GM23338 (cell line): ENCODE data around the gene RHOXF2. TPM values are rescaled to one million over a fixed set of nuclear protein-coding genes. Genes with fewer than 3 reads are reported as not detected.

Source experiments
- ATAC-seq: fragments of 200-7000 bp; cut with Tn5 transposase; 3 replicates; pipeline ENCODE4 v1.9.1; 2020
- DNase-seq: peaks from one replicate; pipeline ENCODE4 v3.0.0-alpha.2; 2015; ENCODE audit warnings: low spot score
- H2AFZ ChIP-seq: fragments of 200-600 bp; sonication (generic); 2 replicates; pipeline ENCODE4 v1.8.0; 2016; ENCODE audit warnings: antibody characterized with exemption, mild to moderate bottlenecking, moderate library complexity
- H3F3A ChIP-seq: fragments of 200-600 bp; sonication (generic); replicated peaks from 2 replicates; pipeline ENCODE4 v1.8.0; 2017; ENCODE audit warnings: antibody characterized with exemption, mixed run types, low read depth
- H3K27ac ChIP-seq: fragments of 200-600 bp; sonication (generic); 2 replicates; pipeline ENCODE4 v1.6.1; 2016; ENCODE audit warnings: low read depth
- H3K27me3 ChIP-seq: fragments of 200-600 bp; sonication (generic); 2 replicates; pipeline ENCODE4 v1.8.0; 2016; ENCODE audit warnings: mild to moderate bottlenecking, mixed run types, moderate library complexity; ENCODE audit not compliant: insufficient read depth
- H3K36me3 ChIP-seq: fragments of 200-600 bp; sonication (generic); 2 replicates; pipeline ENCODE4 v1.8.0; 2016; ENCODE audit warnings: mild to moderate bottlenecking; ENCODE audit not compliant: insufficient read depth
- H3K4me1 ChIP-seq: fragments of 200-600 bp; sonication (generic); 2 replicates; pipeline ENCODE4 v1.8.0; 2016; ENCODE audit warnings: mild to moderate bottlenecking, moderate library complexity; ENCODE audit not compliant: insufficient read depth
- H3K4me2 ChIP-seq: fragments of 200-600 bp; sonication (generic); 2 replicates; pipeline ENCODE4 v1.7.1; 2017; ENCODE audit warnings: mixed run types
- H3K4me3 ChIP-seq: fragments of 200-600 bp; sonication (generic); 2 replicates; pipeline ENCODE4 v1.6.1; 2016; ENCODE audit warnings: mixed run types
- H3K79me2 ChIP-seq: fragments of 200-600 bp; sonication (generic); replicated peaks from 2 replicates; pipeline ENCODE4 v1.8.0; 2017; ENCODE audit warnings: mild to moderate bottlenecking; ENCODE audit not compliant: insufficient read depth
- H3K9me2 ChIP-seq: fragments of 200-600 bp; sonication (generic); 2 replicates; pipeline ENCODE4 v1.8.0; 2017; ENCODE audit not compliant: insufficient read depth
- H4K20me1 ChIP-seq: fragments of 200-600 bp; sonication (generic); replicated peaks from 2 replicates; pipeline ENCODE4 v1.8.0; 2017; ENCODE audit warnings: mild to moderate bottlenecking; ENCODE audit not compliant: insufficient read depth
- H3K27ac Mint-ChIP-seq: 2 replicates; pipeline ENCODE4 v1.8.0; 2020; ENCODE audit warnings: inconsistent platforms, mild to moderate bottlenecking, moderate library complexity, mixed read lengths
- H3K27me3 Mint-ChIP-seq: 3 replicates; pipeline ENCODE4 v1.8.0; 2022; ENCODE audit warnings: low read depth, mild to moderate bottlenecking, moderate library complexity, mixed read lengths, inconsistent platforms; ENCODE audit not compliant: insufficient read depth, poor library complexity
- H3K36me3 Mint-ChIP-seq: 3 replicates; pipeline ENCODE4 v1.8.0; 2021; ENCODE audit warnings: low read depth, mild to moderate bottlenecking, inconsistent platforms, moderate library complexity, mixed read lengths
- H3K4me1 Mint-ChIP-seq: 3 replicates; pipeline ENCODE4 v1.8.0; 2020; ENCODE audit warnings: mild to moderate bottlenecking, inconsistent platforms, mixed read lengths
- H3K4me3 Mint-ChIP-seq: 3 replicates; pipeline ENCODE4 v1.8.0; 2021; ENCODE audit warnings: moderate library complexity, mild to moderate bottlenecking, inconsistent platforms, mixed read lengths
- H3K9me3 Mint-ChIP-seq: 3 replicates; pipeline ENCODE4 v1.8.0; 2020; ENCODE audit warnings: moderate library complexity, mild to moderate bottlenecking, inconsistent platforms, mixed read lengths
- CREB1 ChIP-seq: fragments of 250-450 bp; sonication (Bioruptor Pico); IDR thresholded peaks from 2 replicates; pipeline ENCODE4 v1.5.0; 2020; ENCODE audit warnings: low read depth, mild to moderate bottlenecking, moderate library complexity
- EZH2 ChIP-seq: fragments of 200-600 bp; sonication (generic); IDR thresholded peaks from one replicate; pipeline ENCODE4 v1.8.0; 2017; ENCODE audit warnings: antibody characterized with exemption, mild to moderate bottlenecking, low read depth; ENCODE audit not compliant: unreplicated experiment
- EZH2phosphoT487 ChIP-seq: fragments of 200-600 bp; sonication (generic); IDR thresholded peaks from one replicate; pipeline ENCODE4 v1.8.1; 2018; ENCODE audit warnings: antibody characterized with exemption; ENCODE audit not compliant: unreplicated experiment
- JUNB ChIP-seq: IDR thresholded peaks from one replicate; pipeline ENCODE4 v1.6.1; 2016; ENCODE audit warnings: antibody characterized with exemption; ENCODE audit not compliant: unreplicated experiment
- NANOG ChIP-seq: IDR thresholded peaks from 2 replicates; pipeline ENCODE4 v1.6.1; 2016; ENCODE audit warnings: antibody characterized with exemption, borderline replicate concordance
- POLR2AphosphoS5 ChIP-seq: IDR thresholded peaks from 2 replicates; pipeline ENCODE4 v1.6.1; 2016; ENCODE audit warnings: antibody characterized with exemption, low read depth
- STAT1 ChIP-seq: IDR thresholded peaks from one replicate; pipeline ENCODE4 v1.6.1; 2016; ENCODE audit warnings: antibody characterized with exemption; ENCODE audit not compliant: unreplicated experiment
- ZNF114 ChIP-seq: fragments of 250-450 bp; sonication (Bioruptor Pico); IDR thresholded peaks from 2 replicates; pipeline ENCODE4 v1.5.0; 2020; ENCODE audit warnings: mild to moderate bottlenecking, moderate library complexity
- ZNF331 ChIP-seq: fragments of 250-450 bp; sonication (Bioruptor Pico); IDR thresholded peaks from 2 replicates; pipeline ENCODE4 v1.5.0; 2020; ENCODE audit warnings: low read depth, mild to moderate bottlenecking, moderate library complexity
- polyA plus RNA-seq: library from polyadenylated mRNA; unstranded; fragments of >200 nt; fragmentation: Nextera tagmentation; extraction: Ambion mirVana; gene quantifications from 2 replicates; pipeline ENCODE4 v1.2.1, GENCODE V29; 2016
- total RNA-seq: library from RNA; depleted of rRNA; stranded (reverse); fragments of >200 nt; shearing (Covaris generic); gene quantifications from 2 replicates; pipeline ENCODE4 v1.2.3, GENCODE V29; 2014
- TF ChIP-seq, protein P1 (sequence below), 2 experiments: fragments of 200-600 bp in 1 of 2; sonication (generic) in 1 of 2; conservative IDR thresholded peaks; 2 replicates each; pipeline versions ENCODE4 v1.5.1 to v1.6.1; 2016 to 2017; ENCODE audit warnings: antibody characterized with exemption in 2 of 2, low read depth in 2 of 2, mild to moderate bottlenecking in 2 of 2, moderate library complexity in 1 of 2
- TF ChIP-seq, protein P2 (sequence below): IDR thresholded peaks from 2 replicates; pipeline ENCODE4 v1.6.1; 2016; ENCODE audit warnings: antibody characterized with exemption
- TF ChIP-seq, protein P3 (sequence below): fragments of 250-450 bp; sonication (Bioruptor Pico); IDR thresholded peaks from 2 replicates; pipeline ENCODE4 v1.5.0; 2020; ENCODE audit warnings: mild to moderate bottlenecking, moderate library complexity
- TF ChIP-seq, protein P4 (sequence below): IDR thresholded peaks from one replicate; pipeline ENCODE4 v1.6.1; 2018; ENCODE audit warnings: antibody characterized with exemption; ENCODE audit not compliant: unreplicated experiment

The RHOXF2 gene
- total and polyA plus RNA-seq, 2 experiments from 2014 or later = 0.27 TPM; not detected in 1

DNA sequence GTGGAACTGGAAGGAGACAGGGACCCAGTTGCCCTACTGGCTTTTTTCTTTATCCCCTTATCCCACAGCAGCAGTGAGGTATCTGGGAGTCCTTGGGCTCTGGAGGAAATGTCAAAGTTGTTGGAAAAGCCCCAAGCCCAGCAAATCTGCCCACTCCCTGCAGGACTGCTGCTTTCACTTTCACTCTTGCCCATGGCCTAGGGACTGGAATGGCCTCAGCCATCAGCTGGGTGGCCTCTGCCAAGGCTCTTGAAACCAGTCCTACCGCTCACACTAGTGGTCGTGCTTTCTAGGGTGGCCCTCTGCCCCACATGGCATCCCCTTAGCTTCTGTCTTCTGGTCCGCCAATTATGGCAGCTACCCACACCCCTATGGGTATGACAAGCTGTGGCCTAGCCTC, 33.0 kb upstream of the RHOXF2 start:
- TF ChIP-seq, protein P1, sequence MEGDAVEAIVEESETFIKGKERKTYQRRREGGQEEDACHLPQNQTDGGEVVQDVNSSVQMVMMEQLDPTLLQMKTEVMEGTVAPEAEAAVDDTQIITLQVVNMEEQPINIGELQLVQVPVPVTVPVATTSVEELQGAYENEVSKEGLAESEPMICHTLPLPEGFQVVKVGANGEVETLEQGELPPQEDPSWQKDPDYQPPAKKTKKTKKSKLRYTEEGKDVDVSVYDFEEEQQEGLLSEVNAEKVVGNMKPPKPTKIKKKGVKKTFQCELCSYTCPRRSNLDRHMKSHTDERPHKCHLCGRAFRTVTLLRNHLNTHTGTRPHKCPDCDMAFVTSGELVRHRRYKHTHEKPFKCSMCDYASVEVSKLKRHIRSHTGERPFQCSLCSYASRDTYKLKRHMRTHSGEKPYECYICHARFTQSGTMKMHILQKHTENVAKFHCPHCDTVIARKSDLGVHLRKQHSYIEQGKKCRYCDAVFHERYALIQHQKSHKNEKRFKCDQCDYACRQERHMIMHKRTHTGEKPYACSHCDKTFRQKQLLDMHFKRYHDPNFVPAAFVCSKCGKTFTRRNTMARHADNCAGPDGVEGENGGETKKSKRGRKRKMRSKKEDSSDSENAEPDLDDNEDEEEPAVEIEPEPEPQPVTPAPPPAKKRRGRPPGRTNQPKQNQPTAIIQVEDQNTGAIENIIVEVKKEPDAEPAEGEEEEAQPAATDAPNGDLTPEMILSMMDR (conservative IDR thresholded peaks at IDR 0.05; ENCODE audit: low read depth in 2 of 2) = no peak
- no peak for TF ChIP-seq ZNF114 (CRISPR knock-in tag)
- TF ChIP-seq EZH2phosphoT487 = no peak
- TF ChIP-seq NANOG = no peak
- TF ChIP-seq, protein P2, sequence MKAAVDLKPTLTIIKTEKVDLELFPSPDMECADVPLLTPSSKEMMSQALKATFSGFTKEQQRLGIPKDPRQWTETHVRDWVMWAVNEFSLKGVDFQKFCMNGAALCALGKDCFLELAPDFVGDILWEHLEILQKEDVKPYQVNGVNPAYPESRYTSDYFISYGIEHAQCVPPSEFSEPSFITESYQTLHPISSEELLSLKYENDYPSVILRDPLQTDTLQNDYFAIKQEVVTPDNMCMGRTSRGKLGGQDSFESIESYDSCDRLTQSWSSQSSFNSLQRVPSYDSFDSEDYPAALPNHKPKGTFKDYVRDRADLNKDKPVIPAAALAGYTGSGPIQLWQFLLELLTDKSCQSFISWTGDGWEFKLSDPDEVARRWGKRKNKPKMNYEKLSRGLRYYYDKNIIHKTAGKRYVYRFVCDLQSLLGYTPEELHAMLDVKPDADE = no peak
- no peak for TF ChIP-seq STAT1
- no peak for TF ChIP-seq EZH2
- no peak for TF ChIP-seq ZNF331 (CRISPR knock-in tag)
- no peak for TF ChIP-seq POLR2AphosphoS5
- no peak for TF ChIP-seq CREB1 (CRISPR knock-in tag)
- TF ChIP-seq, protein P3, sequence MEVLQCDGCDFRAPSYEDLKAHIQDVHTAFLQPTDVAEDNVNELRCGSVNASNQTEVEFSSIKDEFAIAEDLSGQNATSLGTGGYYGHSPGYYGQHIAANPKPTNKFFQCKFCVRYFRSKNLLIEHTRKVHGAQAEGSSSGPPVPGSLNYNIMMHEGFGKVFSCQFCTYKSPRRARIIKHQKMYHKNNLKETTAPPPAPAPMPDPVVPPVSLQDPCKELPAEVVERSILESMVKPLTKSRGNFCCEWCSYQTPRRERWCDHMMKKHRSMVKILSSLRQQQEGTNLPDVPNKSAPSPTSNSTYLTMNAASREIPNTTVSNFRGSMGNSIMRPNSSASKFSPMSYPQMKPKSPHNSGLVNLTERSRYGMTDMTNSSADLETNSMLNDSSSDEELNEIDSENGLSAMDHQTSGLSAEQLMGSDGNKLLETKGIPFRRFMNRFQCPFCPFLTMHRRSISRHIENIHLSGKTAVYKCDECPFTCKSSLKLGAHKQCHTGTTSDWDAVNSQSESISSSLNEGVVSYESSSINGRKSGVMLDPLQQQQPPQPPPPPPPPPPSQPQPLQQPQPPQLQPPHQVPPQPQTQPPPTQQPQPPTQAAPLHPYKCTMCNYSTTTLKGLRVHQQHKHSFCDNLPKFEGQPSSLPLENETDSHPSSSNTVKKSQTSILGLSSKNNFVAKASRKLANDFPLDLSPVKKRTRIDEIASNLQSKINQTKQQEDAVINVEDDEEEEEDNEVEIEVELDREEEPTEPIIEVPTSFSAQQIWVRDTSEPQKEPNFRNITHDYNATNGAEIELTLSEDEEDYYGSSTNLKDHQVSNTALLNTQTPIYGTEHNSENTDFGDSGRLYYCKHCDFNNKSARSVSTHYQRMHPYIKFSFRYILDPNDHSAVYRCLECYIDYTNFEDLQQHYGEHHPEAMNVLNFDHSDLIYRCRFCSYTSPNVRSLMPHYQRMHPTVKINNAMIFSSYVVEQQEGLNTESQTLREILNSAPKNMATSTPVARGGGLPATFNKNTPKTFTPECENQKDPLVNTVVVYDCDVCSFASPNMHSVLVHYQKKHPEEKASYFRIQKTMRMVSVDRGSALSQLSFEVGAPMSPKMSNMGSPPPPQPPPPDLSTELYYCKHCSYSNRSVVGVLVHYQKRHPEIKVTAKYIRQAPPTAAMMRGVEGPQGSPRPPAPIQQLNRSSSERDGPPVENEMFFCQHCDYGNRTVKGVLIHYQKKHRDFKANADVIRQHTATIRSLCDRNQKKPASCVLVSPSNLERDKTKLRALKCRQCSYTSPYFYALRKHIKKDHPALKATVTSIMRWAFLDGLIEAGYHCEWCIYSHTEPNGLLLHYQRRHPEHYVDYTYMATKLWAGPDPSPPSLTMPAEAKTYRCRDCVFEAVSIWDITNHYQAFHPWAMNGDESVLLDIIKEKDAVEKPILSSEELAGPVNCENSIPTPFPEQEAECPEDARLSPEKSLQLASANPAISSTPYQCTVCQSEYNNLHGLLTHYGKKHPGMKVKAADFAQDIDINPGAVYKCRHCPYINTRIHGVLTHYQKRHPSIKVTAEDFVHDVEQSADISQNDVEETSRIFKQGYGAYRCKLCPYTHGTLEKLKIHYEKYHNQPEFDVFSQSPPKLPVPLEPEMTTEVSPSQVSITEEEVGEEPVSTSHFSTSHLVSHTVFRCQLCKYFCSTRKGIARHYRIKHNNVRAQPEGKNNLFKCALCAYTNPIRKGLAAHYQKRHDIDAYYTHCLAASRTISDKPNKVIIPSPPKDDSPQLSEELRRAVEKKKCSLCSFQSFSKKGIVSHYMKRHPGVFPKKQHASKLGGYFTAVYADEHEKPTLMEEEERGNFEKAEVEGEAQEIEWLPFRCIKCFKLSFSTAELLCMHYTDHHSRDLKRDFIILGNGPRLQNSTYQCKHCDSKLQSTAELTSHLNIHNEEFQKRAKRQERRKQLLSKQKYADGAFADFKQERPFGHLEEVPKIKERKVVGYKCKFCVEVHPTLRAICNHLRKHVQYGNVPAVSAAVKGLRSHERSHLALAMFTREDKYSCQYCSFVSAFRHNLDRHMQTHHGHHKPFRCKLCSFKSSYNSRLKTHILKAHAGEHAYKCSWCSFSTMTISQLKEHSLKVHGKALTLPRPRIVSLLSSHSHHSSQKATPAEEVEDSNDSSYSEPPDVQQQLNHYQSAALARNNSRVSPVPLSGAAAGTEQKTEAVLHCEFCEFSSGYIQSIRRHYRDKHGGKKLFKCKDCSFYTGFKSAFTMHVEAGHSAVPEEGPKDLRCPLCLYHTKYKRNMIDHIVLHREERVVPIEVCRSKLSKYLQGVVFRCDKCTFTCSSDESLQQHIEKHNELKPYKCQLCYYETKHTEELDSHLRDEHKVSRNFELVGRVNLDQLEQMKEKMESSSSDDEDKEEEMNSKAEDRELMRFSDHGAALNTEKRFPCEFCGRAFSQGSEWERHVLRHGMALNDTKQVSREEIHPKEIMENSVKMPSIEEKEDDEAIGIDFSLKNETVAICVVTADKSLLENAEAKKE = no peak
- TF ChIP-seq, protein P4, sequence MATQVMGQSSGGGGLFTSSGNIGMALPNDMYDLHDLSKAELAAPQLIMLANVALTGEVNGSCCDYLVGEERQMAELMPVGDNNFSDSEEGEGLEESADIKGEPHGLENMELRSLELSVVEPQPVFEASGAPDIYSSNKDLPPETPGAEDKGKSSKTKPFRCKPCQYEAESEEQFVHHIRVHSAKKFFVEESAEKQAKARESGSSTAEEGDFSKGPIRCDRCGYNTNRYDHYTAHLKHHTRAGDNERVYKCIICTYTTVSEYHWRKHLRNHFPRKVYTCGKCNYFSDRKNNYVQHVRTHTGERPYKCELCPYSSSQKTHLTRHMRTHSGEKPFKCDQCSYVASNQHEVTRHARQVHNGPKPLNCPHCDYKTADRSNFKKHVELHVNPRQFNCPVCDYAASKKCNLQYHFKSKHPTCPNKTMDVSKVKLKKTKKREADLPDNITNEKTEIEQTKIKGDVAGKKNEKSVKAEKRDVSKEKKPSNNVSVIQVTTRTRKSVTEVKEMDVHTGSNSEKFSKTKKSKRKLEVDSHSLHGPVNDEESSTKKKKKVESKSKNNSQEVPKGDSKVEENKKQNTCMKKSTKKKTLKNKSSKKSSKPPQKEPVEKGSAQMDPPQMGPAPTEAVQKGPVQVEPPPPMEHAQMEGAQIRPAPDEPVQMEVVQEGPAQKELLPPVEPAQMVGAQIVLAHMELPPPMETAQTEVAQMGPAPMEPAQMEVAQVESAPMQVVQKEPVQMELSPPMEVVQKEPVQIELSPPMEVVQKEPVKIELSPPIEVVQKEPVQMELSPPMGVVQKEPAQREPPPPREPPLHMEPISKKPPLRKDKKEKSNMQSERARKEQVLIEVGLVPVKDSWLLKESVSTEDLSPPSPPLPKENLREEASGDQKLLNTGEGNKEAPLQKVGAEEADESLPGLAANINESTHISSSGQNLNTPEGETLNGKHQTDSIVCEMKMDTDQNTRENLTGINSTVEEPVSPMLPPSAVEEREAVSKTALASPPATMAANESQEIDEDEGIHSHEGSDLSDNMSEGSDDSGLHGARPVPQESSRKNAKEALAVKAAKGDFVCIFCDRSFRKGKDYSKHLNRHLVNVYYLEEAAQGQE = no peak
- no peak for TF ChIP-seq JUNB
- Histone ChIP-seq H3K9me2 (no peaks in the 10 kb centered on the region), H2AFZ (no peak overlapping the region), H3K4me3 (no peak overlapping the region), H3K4me1 (no peaks in the 10 kb centered on the region), H3K36me3 (no peaks in the 10 kb centered on the region), H3K79me2 (no peaks in the 10 kb centered on the region), H3F3A (no peaks in the 10 kb centered on the region), H4K20me1 (no peaks in the 10 kb centered on the region), H3K27ac (no peak overlapping the region), H3K4me2 (no peak overlapping the region), H3K27me3 (no peaks in the 10 kb centered on the region)
- no peak overlapping the region for H3K4me3 Mint-ChIP-seq
- H3K4me1 Mint-ChIP-seq = peaks cover 8% of the 10 kb centered on the region
- no peak overlapping the region for H3K27ac Mint-ChIP-seq
- no peak for DNase-seq
- H3K36me3 Mint-ChIP-seq = peaks cover 7% of the 10 kb centered on the region; the same call in 2 of the 3 replicates
- no peak for ATAC-seq
- H3K9me3 Mint-ChIP-seq = no peaks in the 10 kb centered on the region
- peaks cover 2% of the 10 kb centered on the region for H3K27me3 Mint-ChIP-seq
